HAP-1 (cell line): ENCODE results near the gene ARF5.

ENCODE experiments used
- DNase-seq, 2 experiments: peaks; one replicate each; pipeline ENCODE4 v3.0.0-alpha.2; 2016 to 2020; ENCODE audit warnings: low spot score in 2 of 2
- H3K27me3 ChIP-seq: fragments of 250-450 bp; sonication (Bioruptor Pico); 2 replicates; pipeline ENCODE4 v1.5.1; 2020; ENCODE audit warnings: low read depth, mild to moderate bottlenecking, moderate library complexity
- H3K36me3 ChIP-seq: fragments of 250-450 bp; sonication (Bioruptor Pico); replicated peaks from 2 replicates; pipeline ENCODE4 v1.5.1; 2020; ENCODE audit warnings: mild to moderate bottlenecking
- H3K4me1 ChIP-seq: fragments of 250-450 bp; sonication (Bioruptor Pico); 2 replicates; pipeline ENCODE4 v1.5.1; 2020; ENCODE audit warnings: mild to moderate bottlenecking
- H3K4me3 ChIP-seq: fragments of 250-450 bp; sonication (Bioruptor Pico); 2 replicates; pipeline ENCODE4 v1.5.1; 2020; ENCODE audit warnings: mild to moderate bottlenecking, moderate library complexity
- H3K9me3 ChIP-seq: fragments of 250-450 bp; sonication (Bioruptor Pico); 2 replicates; pipeline ENCODE4 v1.5.1; 2020; ENCODE audit warnings: mild to moderate bottlenecking, moderate library complexity
- in situ Hi-C: fragments of 300-500 bp; cut with MboI; formaldehyde crosslinking; loops from 3 replicates; pipeline ENCODE4 v1.14.3; 2020; ENCODE audit warnings: low sequenced_read_pairs, inconsistent platforms, mixed read lengths

The ARF5 gene

GRCh38 chr7:127580612-127581011 is 7.6 kb upstream of the ARF5 start:
- Histone ChIP-seq H3K4me1 (peaks cover 15% of the 10 kb centered on the region), H3K9me3 (no peaks in the 10 kb centered on the region), H3K4me3 (no peak overlapping the region), H3K27me3 (no peaks in the 10 kb centered on the region), H3K36me3 (peaks cover 23% of the 10 kb centered on the region)
- no peak for DNase-seq
- in situ Hi-C loops = no loop called here

- in situ Hi-C loops = no loop called here
- Histone ChIP-seq H3K4me1 (peaks cover 18% of the 10 kb centered on the region), H3K36me3 (peaks cover 23% of the 10 kb centered on the region), H3K4me3 (no peak overlapping the region), H3K9me3 (no peaks in the 10 kb centered on the region), H3K27me3 (no peaks in the 10 kb centered on the region)
- no peak for DNase-seq
Measured at GRCh38 chr7:127581716-127582115, 6.5 kb upstream of the ARF5 start.

- peaks cover 18% of the 10 kb centered on the region for H3K4me1 ChIP-seq
- in situ Hi-C loops = no loop called here
- H3K4me3 ChIP-seq = no peak overlapping the region
- peaks cover 23% of the 10 kb centered on the region for H3K36me3 ChIP-seq
- DNase-seq = no peak
- no peaks in the 10 kb centered on the region for H3K27me3 ChIP-seq
- no peaks in the 10 kb centered on the region for H3K9me3 ChIP-seq
Measured at GRCh38 chr7:127582361-127582760, 5.8 kb upstream of the ARF5 start.

GRCh38 chr7:127584648-127585043 is 3.6 kb upstream of the ARF5 start:
- Histone ChIP-seq H3K4me3 (peak overlapping the region; percentile 88), H3K4me1 (peaks cover 28% of the 10 kb centered on the region), H3K9me3 (no peaks in the 10 kb centered on the region), H3K36me3 (peaks cover 25% of the 10 kb centered on the region), H3K27me3 (no peaks in the 10 kb centered on the region)
- no peak for DNase-seq
- in situ Hi-C loops = no loop called here

- Histone ChIP-seq H3K36me3 (peaks cover 29% of the 10 kb centered on the region), H3K4me1 (peaks cover 28% of the 10 kb centered on the region), H3K4me3 (peak within 1 kb of the TSS; percentile 88), H3K9me3 (no peaks in the 10 kb centered on the region), H3K27me3 (no peaks in the 10 kb centered on the region)
- peak; percentile 50 to 94 for DNase-seq
- in situ Hi-C loops = no loop called here
Measured at GRCh38 chr7:127585044-127585953, 2.9 kb upstream of the ARF5 start, which contains the start of gene GCC1. TSS of gene GCC1 (minus strand) at chr7:127585596. CDS start at chr7:127585182, 414 bp downstream.

GRCh38 chr7:127586346-127586745 is 1.9 kb upstream of the ARF5 start:
- H3K9me3 ChIP-seq = no peaks in the 10 kb centered on the region
- no peaks in the 10 kb centered on the region for H3K27me3 ChIP-seq
- peaks cover 26% of the 10 kb centered on the region for H3K36me3 ChIP-seq
- no peak for DNase-seq
- in situ Hi-C loops = no loop called here
- no peak overlapping the region for H3K4me3 ChIP-seq
- H3K4me1 ChIP-seq = peaks cover 24% of the 10 kb centered on the region

- in situ Hi-C loops = no loop called here
- Histone ChIP-seq H3K4me3 (peak overlapping the region; percentile 78), H3K36me3 (peaks cover 17% of the 10 kb centered on the region), H3K27me3 (no peaks in the 10 kb centered on the region), H3K4me1 (peaks cover 24% of the 10 kb centered on the region), H3K9me3 (no peaks in the 10 kb centered on the region)
- DNase-seq = no peak
Measured at GRCh38 chr7:127587663-127588018, 570 bp upstream of the ARF5 start.

- peak; percentile 48 to 76 for DNase-seq
- in situ Hi-C loops = no loop called here
- Histone ChIP-seq H3K27me3 (no peaks in the 10 kb centered on the region), H3K4me3 (peak overlapping the region; percentile 78), H3K4me1 (peaks cover 19% of the 10 kb centered on the region), H3K9me3 (no peaks in the 10 kb centered on the region), H3K36me3 (peaks cover 9% of the 10 kb centered on the region)
Measured at GRCh38 chr7:127588697-127589482, 679 bp downstream of the ARF5 start.

GRCh38 chr7:127589896-127590295 is 1.7 kb downstream of the ARF5 start:
- Histone ChIP-seq H3K27me3 (no peaks in the 10 kb centered on the region), H3K4me1 (peaks cover 14% of the 10 kb centered on the region), H3K36me3 (peaks cover 9% of the 10 kb centered on the region), H3K9me3 (no peaks in the 10 kb centered on the region), H3K4me3 (no peak overlapping the region)
- in situ Hi-C loops = no loop called here
- no peak for DNase-seq

- Histone ChIP-seq H3K4me3 (no peak overlapping the region), H3K4me1 (peaks cover 10% of the 10 kb centered on the region; the same call in 1 of the 2 replicates), H3K36me3 (peaks cover 9% of the 10 kb centered on the region), H3K27me3 (no peaks in the 10 kb centered on the region), H3K9me3 (no peaks in the 10 kb centered on the region)
- DNase-seq = no peak
- in situ Hi-C loops = no loop called here
Measured at GRCh38 chr7:127591189-127591588, 3.0 kb downstream of the ARF5 start.

GRCh38 chr7:127591591-127591990 is 3.4 kb downstream of the ARF5 start:
- in situ Hi-C loops = no loop called here
- H3K36me3 ChIP-seq = peaks cover 9% of the 10 kb centered on the region

GRCh38 chr7:127592550-127592949 is 4.3 kb downstream of the ARF5 start:
- Histone ChIP-seq H3K9me3 (no peaks in the 10 kb centered on the region), H3K36me3 (peaks cover 9% of the 10 kb centered on the region), H3K27me3 (no peaks in the 10 kb centered on the region), H3K4me3 (no peak overlapping the region), H3K4me1 (peaks cover 10% of the 10 kb centered on the region; the same call in 1 of the 2 replicates)
- DNase-seq = no peak
- in situ Hi-C loops = no loop called here

More at GRCh38 chr7:127591591-127591990, 3.4 kb downstream of the ARF5 start:
- Histone ChIP-seq H3K4me1 (peaks cover 10% of the 10 kb centered on the region; the same call in 1 of the 2 replicates), H3K4me3 (no peak overlapping the region), H3K27me3 (no peaks in the 10 kb centered on the region), H3K9me3 (no peaks in the 10 kb centered on the region)
- DNase-seq = no peak

- Histone ChIP-seq H3K9me3 (no peaks in the 10 kb centered on the region), H3K4me3 (no peak overlapping the region), H3K27me3 (no peaks in the 10 kb centered on the region), H3K4me1 (peaks cover under 1% of the 10 kb centered on the region; the same call in 1 of the 2 replicates), H3K36me3 (peaks cover 8% of the 10 kb centered on the region)
- in situ Hi-C loops = no loop called here
- no peak for DNase-seq
Measured at GRCh38 chr7:127594490-127594889, 6.3 kb downstream of the ARF5 start.

GRCh38 chr7:127595737-127596136 is 7.5 kb downstream of the ARF5 start:
- Histone ChIP-seq H3K36me3 (peaks cover 3% of the 10 kb centered on the region; the same call in 1 of the 2 replicates), H3K9me3 (no peaks in the 10 kb centered on the region), H3K4me1 (no peaks in the 10 kb centered on the region), H3K27me3 (peaks cover 5% of the 10 kb centered on the region; the same call in 1 of the 2 replicates), H3K4me3 (no peak overlapping the region)
- in situ Hi-C loops = no loop called here
- DNase-seq = no peak
